Stomach (tissue), 9 donors: ENCODE data around the gene TMED3. TPM values are rescaled to one million over a fixed set of nuclear protein-coding genes. Genes with fewer than 3 reads are reported as not detected.

Source experiments
- DNase-seq, 2 donors: peaks; one replicate each; pipeline versions ENCODE4 v3.0.0 to v3.0.0-alpha.2; 2013 to 2019
- H3K27ac ChIP-seq, 5 donors: fragments of 200-600 bp in 4 of 5; sonication (generic) in 4 of 5; one replicate each; pipeline ENCODE4 v1.5.1; 2013 to 2019; ENCODE audit warnings: mild to moderate bottlenecking in 1 of 5, moderate library complexity in 1 of 5
- H3K27me3 ChIP-seq, 3 donors: fragments of 200-600 bp; sonication (generic); one replicate each; pipeline ENCODE4 v1.5.1; 2017 to 2019; ENCODE audit warnings: mixed run types in 1 of 3
- H3K36me3 ChIP-seq, 4 donors: fragments of 200-600 bp; sonication (generic); 1 replicate in 3 of 4; 2 replicates in 1 of 4; pipeline ENCODE4 v1.5.1; 2016 to 2019
- H3K4me1 ChIP-seq, 4 donors: fragments of 200-600 bp; sonication (generic); one replicate each; pipeline ENCODE4 v1.5.1; 2016 to 2019
- H3K4me3 ChIP-seq, 4 donors: fragments of 200-600 bp; sonication (generic) in 3 of 4; one replicate each; pipeline ENCODE4 v1.5.1; 2016 to 2019; ENCODE audit warnings: mild to moderate bottlenecking in 1 of 4
- H3K9me3 ChIP-seq, 4 donors: fragments of 200-600 bp; sonication (generic); one replicate each; pipeline ENCODE4 v1.5.1; 2016 to 2019
- EP300 ChIP-seq: sonication (generic); formaldehyde crosslinking; IDR thresholded peaks from one replicate; pipeline ENCODE4 v1.6.1; 2017; ENCODE audit warnings: antibody characterized with exemption
- POLR2A ChIP-seq, 4 donors: fragments of 450-650 bp; IDR thresholded peaks; one replicate each; pipeline ENCODE4 v1.6.1; 2016; ENCODE audit warnings: antibody characterized with exemption in 4 of 4, control low read depth in 2 of 4, mild to moderate bottlenecking in 1 of 4, moderate library complexity in 1 of 4
- POLR2AphosphoS5 ChIP-seq, 3 donors: sonication (generic); formaldehyde crosslinking; IDR thresholded peaks; one replicate each; pipeline ENCODE4 v1.6.1; 2016; ENCODE audit warnings: antibody characterized with exemption in 3 of 3
- WGBS, 5 donors: extraction: QIAGEN DNeasy Blood & Tissue Kit in 3 of 5; methylation state at CpG; one replicate each; pipeline versions ENCODE4 v1.1.5 to v1.1.7; 2013 to 2018; 5-methylcytosine and 5-hydroxymethylcytosine counted together
- intact Hi-C: fragments of 100-400 bp; cut with DNase I; formaldehyde crosslinking; loops from one replicate; pipeline ENCODE4 v1.15.1; 2023; ENCODE audit warnings: low total_unique reads
- polyA plus RNA-seq, 3 donors: library from polyadenylated mRNA; stranded (reverse); fragments of 200-250 nt; gene quantifications; one replicate each; pipeline ENCODE4 v1.2.3, GENCODE V29; 2013
- total RNA-seq, 5 donors: library from RNA; depleted of rRNA; stranded (reverse); fragments of >200 nt; gene quantifications; one replicate each; pipeline versions ENCODE4 v1.1.0 to v1.2.3, GENCODE V29; 2014 to 2016
- TF ChIP-seq, protein P1 (sequence below), 7 experiments: fragments of 450-650 bp in 4 of 7; fragments of 200-600 bp in 3 of 7; sonication (generic) in 3 of 7; IDR thresholded peaks; one replicate each; pipeline ENCODE4 v1.5.1; 2016 to 2019; ENCODE audit warnings: antibody characterized with exemption in 7 of 7, control low read depth in 2 of 7, mild to moderate bottlenecking in 1 of 7
- donor health status: healthy with polysubstance abuse.
- donor health status: Bipolar disorder and iron deficiency.
- donor health status: healthy.

Gene TMED3
- total and polyA plus RNA-seq, 8 donors, result 29.0 to 250 (median 94.5) TPM

- intact Hi-C loops, result no loop called here
- no peaks in the 10 kb centered on the region for H3K36me3 ChIP-seq
- H3K27ac ChIP-seq, result no peak overlapping the region
- DNase-seq, result no peak
- H3K9me3 ChIP-seq, result no peaks in the 10 kb centered on the region
- no peak overlapping the region for H3K4me3 ChIP-seq
- H3K27me3 ChIP-seq, result no peaks in the 10 kb centered on the region
- no peak for TF ChIP-seq POLR2AphosphoS5 (IDR thresholded peaks at IDR 0.05)
- TF ChIP-seq EP300, result no peak
- TF ChIP-seq POLR2A (IDR thresholded peaks at IDR 0.05), result no peak
- TF ChIP-seq, protein P1, sequence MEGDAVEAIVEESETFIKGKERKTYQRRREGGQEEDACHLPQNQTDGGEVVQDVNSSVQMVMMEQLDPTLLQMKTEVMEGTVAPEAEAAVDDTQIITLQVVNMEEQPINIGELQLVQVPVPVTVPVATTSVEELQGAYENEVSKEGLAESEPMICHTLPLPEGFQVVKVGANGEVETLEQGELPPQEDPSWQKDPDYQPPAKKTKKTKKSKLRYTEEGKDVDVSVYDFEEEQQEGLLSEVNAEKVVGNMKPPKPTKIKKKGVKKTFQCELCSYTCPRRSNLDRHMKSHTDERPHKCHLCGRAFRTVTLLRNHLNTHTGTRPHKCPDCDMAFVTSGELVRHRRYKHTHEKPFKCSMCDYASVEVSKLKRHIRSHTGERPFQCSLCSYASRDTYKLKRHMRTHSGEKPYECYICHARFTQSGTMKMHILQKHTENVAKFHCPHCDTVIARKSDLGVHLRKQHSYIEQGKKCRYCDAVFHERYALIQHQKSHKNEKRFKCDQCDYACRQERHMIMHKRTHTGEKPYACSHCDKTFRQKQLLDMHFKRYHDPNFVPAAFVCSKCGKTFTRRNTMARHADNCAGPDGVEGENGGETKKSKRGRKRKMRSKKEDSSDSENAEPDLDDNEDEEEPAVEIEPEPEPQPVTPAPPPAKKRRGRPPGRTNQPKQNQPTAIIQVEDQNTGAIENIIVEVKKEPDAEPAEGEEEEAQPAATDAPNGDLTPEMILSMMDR (IDR thresholded peaks at IDR 0.05), result no peak
- 60 to 86% (median 79%) methylated on average over 1 of the region's 1 CpG for WGBS, 5 donors
- H3K4me1 ChIP-seq, result no peaks in the 10 kb centered on the region
Measured at GRCh38 chr15:79370716-79371115, 59.8 kb downstream of the TMED3 start.

DNA sequence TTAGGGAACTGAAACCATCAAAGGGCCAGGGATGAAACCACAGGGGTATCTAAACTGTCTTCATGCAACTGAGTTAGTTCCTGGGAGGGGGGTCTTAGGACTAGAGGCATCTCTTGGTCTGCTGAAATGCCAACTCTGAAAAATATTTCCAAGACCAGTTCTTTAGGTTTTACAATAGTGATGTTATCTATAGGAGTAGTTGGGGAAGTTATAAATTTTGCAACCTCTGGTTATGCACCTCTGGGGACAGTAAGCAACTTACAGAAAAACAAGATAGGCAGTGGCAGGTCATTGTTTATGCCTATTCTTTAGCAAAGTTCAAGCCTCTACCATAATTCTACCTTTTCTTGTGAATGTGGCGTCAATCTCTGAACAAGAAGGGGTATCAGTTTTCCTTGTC is 60.7 kb downstream of the TMED3 start:
- Histone ChIP-seq H3K4me1 (no peaks in the 10 kb centered on the region), H3K9me3 (no peaks in the 10 kb centered on the region), H3K36me3 (no peaks in the 10 kb centered on the region), H3K4me3 (no peak overlapping the region), H3K27me3 (no peaks in the 10 kb centered on the region), H3K27ac (no peak overlapping the region)
- intact Hi-C loops, result no loop called here
- DNase-seq, result no peak
- WGBS, 5 donors, result 95 to 100% (median 97%) methylated on average over 1 of the region's 1 CpG
- TF ChIP-seq, protein P1 (IDR thresholded peaks at IDR 0.05), result no peak
- TF ChIP-seq POLR2AphosphoS5 (IDR thresholded peaks at IDR 0.05) (no peak), EP300 (no peak), POLR2A (IDR thresholded peaks at IDR 0.05) (no peak)

DNA sequence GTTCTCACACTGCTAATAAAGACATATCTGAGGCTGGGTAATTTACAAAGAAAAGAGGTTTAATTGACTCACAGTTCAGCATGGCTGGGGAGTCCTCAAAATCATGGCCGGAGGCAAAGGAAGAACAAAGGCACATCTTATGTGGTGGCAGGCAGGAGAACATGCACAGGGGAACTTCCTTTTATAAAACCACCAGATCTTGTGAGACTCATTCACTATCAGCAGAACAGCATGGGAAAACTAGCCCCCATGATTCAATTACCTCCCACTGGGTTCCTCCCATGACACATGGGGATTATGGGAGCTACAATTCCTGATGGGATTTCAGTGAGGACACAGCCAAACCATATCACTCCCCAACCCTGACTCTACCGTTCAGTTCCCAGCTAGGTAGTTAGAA is 61.5 kb downstream of the TMED3 start:
- H3K4me3 ChIP-seq, result no peak overlapping the region
- no peak for TF ChIP-seq POLR2AphosphoS5 (IDR thresholded peaks at IDR 0.05)
- TF ChIP-seq EP300, result no peak
- TF ChIP-seq, protein P1 (IDR thresholded peaks at IDR 0.05), result no peak
- TF ChIP-seq POLR2A (IDR thresholded peaks at IDR 0.05), result no peak
- H3K36me3 ChIP-seq, result no peaks in the 10 kb centered on the region
- no peak for DNase-seq
- H3K9me3 ChIP-seq, result no peaks in the 10 kb centered on the region
- intact Hi-C loops, result no loop called here
- no peak overlapping the region for H3K27ac ChIP-seq
- H3K27me3 ChIP-seq, result no peaks in the 10 kb centered on the region
- WGBS, 5 donors, result 58 to 79% (median 75%) methylated on average over 2 of the region's 2 CpGs
- H3K4me1 ChIP-seq, result no peaks in the 10 kb centered on the region

Other genes with a start within 250 kb of the TMED3 start
- 1 to 10 TPM in 2 of 5 donors, under 1 TPM in 1, not detected in 2; 0.18 to 3.8 (median 2.2) TPM for gene RASGRF1, start 220.3 kb upstream of the TMED3 start, total RNA-seq
- gene RASGRF1, start 220.3 kb upstream of the TMED3 start, polyA plus RNA-seq, result under 1 TPM in 1 of 3 donors, not detected in 2; 0.10 TPM
- not detected for gene ANKRD34C, start 28.4 kb upstream of the TMED3 start, total RNA-seq
- gene ANKRD34C, start 28.4 kb upstream of the TMED3 start, polyA plus RNA-seq, result not detected
- gene MINAR1, start 121.2 kb downstream of the TMED3 start, total RNA-seq, result 1 to 10 TPM in 1 of 5 donors, under 1 TPM in 1, not detected in 3; 0.29 to 1.3 TPM
- under 1 TPM; 0.12 to 0.25 (median 0.15) TPM for gene MINAR1, start 121.2 kb downstream of the TMED3 start, polyA plus RNA-seq